Stimulated activated CD8-positive, alpha-beta memory T cell treated with anti-CD3 and anti-CD28 coated beads, Interleukin-7, amount 100 ng/mL, for 4 hours (primary cell): ENCODE data around the gene MKI67.
"Not testable (repeated sequence)": the region's sequence is repeated elsewhere in the genome, so short reads cannot be mapped to it uniquely, and the experiment has no call there.

Source experiments
- DNase-seq, 2 donors: peaks; one replicate each; pipeline ENCODE4 v3.0.0-alpha.2; 2020; ENCODE audit warnings: low read depth in 2 of 2

Gene MKI67

GRCh38 chr10:128149267-128150014, 23.2 kb upstream of the MKI67 start:
- DNase-seq = no peak

GRCh38 chr10:128147669-128148068, 21.4 kb upstream of the MKI67 start:
- no peak for DNase-seq

GRCh38 chr10:128147064-128147463, 20.8 kb upstream of the MKI67 start:
- DNase-seq = no peak

- no peak for DNase-seq
Observed at GRCh38 chr10:128144547-128144946, 18.3 kb upstream of the MKI67 start.

- DNase-seq = no peak
Observed at GRCh38 chr10:128143531-128143930, 17.3 kb upstream of the MKI67 start.

- DNase-seq = no peak
Observed at GRCh38 chr10:128140425-128140824, 14.2 kb upstream of the MKI67 start.

GRCh38 chr10:128138429-128138828, 12.2 kb upstream of the MKI67 start:
- not testable (repeated sequence) for DNase-seq

GRCh38 chr10:128137877-128138276, 11.7 kb upstream of the MKI67 start:
- no peak for DNase-seq

GRCh38 chr10:128130051-128130450, 3.8 kb upstream of the MKI67 start:
- no peak for DNase-seq

GRCh38 chr10:128128582-128128981, 2.4 kb upstream of the MKI67 start:
- DNase-seq = no peak

- DNase-seq = no peak
Observed at GRCh38 chr10:128125416-128125943, 743 bp downstream of the MKI67 start.

- no peak for DNase-seq
Observed at GRCh38 chr10:128124813-128125403, 1.3 kb downstream of the MKI67 start.

GRCh38 chr10:128123846-128124245, 2.4 kb downstream of the MKI67 start:
- no peak for DNase-seq

GRCh38 chr10:128122931-128123330, 3.3 kb downstream of the MKI67 start:
- DNase-seq = no peak

GRCh38 chr10:128121750-128122412, 4.3 kb downstream of the MKI67 start:
- no peak for DNase-seq

GRCh38 chr10:128116851-128117615, 9.2 kb downstream of the MKI67 start:
- no peak for DNase-seq

GRCh38 chr10:128116187-128116586, 10.0 kb downstream of the MKI67 start:
- no peak for DNase-seq

- no peak for DNase-seq
Observed at GRCh38 chr10:128115356-128115755, 10.9 kb downstream of the MKI67 start.

- DNase-seq = no peak
Observed at GRCh38 chr10:128114901-128115300, 11.3 kb downstream of the MKI67 start.

GRCh38 chr10:128113026-128113425, 13.2 kb downstream of the MKI67 start:
- no peak for DNase-seq

- DNase-seq = no peak
Observed at GRCh38 chr10:128111696-128112095, 14.5 kb downstream of the MKI67 start.

GRCh38 chr10:128110339-128110738, 15.9 kb downstream of the MKI67 start:
- no peak for DNase-seq
